ENCODE data around the gene FAM161B.
A peak's percentile ranks its signal among the peaks of the same experiment; 100 is the strongest.

The FAM161B gene

DNA sequence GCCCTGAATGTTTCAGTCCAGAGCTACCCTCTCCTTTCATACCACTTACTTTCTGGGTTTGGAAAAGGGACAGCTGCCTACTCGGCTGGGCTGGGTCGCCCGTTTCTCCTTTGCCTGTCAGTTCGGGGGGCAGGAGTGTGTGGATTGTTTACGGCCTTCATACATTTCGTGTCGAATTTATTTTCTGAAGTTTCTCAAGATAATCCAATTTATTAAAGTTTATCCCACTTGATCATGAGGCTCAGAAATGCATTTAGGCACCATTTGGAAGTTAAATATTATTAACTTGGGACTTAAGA, 62.6 kb downstream of the FAM161B start:
- H3K27me3 ChIP-seq (ENCODE audit: insufficient read depth, poor library complexity, severe bottlenecking): no peaks in the 10 kb centered on the region
- peak overlapping the region; percentile 72 for H3K4me3 ChIP-seq (replicated peaks; ENCODE audit: insufficient read depth, low read length)
- DNase-seq (ENCODE audit: low read depth in 1 of 2, low spot score in 1 of 2): no peak
- peak overlapping the region; percentile 73 for H3K27ac ChIP-seq (replicated peaks)
- TF ChIP-seq, protein P1, sequence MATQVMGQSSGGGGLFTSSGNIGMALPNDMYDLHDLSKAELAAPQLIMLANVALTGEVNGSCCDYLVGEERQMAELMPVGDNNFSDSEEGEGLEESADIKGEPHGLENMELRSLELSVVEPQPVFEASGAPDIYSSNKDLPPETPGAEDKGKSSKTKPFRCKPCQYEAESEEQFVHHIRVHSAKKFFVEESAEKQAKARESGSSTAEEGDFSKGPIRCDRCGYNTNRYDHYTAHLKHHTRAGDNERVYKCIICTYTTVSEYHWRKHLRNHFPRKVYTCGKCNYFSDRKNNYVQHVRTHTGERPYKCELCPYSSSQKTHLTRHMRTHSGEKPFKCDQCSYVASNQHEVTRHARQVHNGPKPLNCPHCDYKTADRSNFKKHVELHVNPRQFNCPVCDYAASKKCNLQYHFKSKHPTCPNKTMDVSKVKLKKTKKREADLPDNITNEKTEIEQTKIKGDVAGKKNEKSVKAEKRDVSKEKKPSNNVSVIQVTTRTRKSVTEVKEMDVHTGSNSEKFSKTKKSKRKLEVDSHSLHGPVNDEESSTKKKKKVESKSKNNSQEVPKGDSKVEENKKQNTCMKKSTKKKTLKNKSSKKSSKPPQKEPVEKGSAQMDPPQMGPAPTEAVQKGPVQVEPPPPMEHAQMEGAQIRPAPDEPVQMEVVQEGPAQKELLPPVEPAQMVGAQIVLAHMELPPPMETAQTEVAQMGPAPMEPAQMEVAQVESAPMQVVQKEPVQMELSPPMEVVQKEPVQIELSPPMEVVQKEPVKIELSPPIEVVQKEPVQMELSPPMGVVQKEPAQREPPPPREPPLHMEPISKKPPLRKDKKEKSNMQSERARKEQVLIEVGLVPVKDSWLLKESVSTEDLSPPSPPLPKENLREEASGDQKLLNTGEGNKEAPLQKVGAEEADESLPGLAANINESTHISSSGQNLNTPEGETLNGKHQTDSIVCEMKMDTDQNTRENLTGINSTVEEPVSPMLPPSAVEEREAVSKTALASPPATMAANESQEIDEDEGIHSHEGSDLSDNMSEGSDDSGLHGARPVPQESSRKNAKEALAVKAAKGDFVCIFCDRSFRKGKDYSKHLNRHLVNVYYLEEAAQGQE (IDR thresholded peaks at IDR 0.05; ENCODE audit: insufficient replicate concordance, low read depth): no peak
- TF ChIP-seq SPI1 (IDR thresholded peaks at IDR 0.05; ENCODE audit: borderline replicate concordance, low read depth) (no peak), GABPA (IDR thresholded peaks at IDR 0.05; ENCODE audit: low read depth) (no peak), POLR2AphosphoS5 (IDR thresholded peaks at IDR 0.05; ENCODE audit: low read depth) (no peak)
- TF ChIP-seq, protein P2, sequence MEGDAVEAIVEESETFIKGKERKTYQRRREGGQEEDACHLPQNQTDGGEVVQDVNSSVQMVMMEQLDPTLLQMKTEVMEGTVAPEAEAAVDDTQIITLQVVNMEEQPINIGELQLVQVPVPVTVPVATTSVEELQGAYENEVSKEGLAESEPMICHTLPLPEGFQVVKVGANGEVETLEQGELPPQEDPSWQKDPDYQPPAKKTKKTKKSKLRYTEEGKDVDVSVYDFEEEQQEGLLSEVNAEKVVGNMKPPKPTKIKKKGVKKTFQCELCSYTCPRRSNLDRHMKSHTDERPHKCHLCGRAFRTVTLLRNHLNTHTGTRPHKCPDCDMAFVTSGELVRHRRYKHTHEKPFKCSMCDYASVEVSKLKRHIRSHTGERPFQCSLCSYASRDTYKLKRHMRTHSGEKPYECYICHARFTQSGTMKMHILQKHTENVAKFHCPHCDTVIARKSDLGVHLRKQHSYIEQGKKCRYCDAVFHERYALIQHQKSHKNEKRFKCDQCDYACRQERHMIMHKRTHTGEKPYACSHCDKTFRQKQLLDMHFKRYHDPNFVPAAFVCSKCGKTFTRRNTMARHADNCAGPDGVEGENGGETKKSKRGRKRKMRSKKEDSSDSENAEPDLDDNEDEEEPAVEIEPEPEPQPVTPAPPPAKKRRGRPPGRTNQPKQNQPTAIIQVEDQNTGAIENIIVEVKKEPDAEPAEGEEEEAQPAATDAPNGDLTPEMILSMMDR (IDR thresholded peaks at IDR 0.05; ENCODE audit: insufficient read depth, low read length): no peak

DNA sequence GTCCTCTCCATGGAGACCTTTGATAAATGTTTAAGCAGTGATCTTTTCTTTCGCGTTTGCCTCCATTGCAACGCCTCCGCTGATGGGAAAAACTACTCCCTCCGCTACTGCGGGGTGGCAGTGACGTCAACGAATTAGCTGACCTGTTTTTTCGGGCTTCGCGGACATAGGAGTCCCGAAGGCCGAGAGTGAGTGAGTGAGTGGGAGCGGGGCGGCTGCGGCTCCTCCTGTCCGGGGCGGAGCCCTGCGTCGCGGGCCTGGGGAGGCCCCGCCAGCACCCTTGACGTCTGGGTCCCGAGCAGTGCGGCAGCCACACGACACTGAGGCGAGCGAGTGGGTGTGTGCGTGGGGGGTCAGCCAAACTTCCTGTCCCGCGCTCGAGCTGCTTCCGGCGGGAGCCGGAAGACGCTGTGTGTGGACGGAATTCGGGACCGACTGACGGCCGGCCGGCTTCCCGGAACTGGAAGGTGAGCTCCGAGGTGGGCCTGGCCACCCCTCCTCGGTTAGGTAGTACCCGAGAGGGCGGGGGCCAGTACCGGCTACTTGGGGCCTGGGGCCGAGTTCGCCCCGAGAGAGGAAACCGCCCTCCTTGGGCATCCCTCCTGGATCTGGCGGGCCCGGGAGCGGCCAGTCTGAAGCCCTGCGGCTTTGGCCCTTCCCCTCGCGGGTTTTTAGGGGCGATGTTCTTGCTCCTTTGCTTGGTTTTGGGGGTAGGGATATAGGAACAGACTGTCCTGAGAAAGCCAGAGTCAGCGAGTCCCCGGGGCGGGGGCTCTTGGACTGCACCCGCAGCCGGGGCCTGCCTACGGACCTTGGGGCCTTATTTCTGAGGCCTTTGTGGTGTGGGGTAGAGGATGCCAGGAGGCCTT, 63.2 kb downstream of the FAM161B start, which contains the start of gene ZNF410:
TSS of gene ZNF410 (plus strand) at position 411 of the 869 bp plus-strand sequence. CDS start 5,317 bp downstream, outside the sequence.
- TF ChIP-seq, protein P2 (IDR thresholded peaks at IDR 0.05; ENCODE audit: insufficient read depth, low read length): no peak
- TF ChIP-seq, protein P1 (IDR thresholded peaks at IDR 0.05; ENCODE audit: insufficient replicate concordance, low read depth): no peak
- TF ChIP-seq SPI1 (IDR thresholded peaks at IDR 0.05; ENCODE audit: borderline replicate concordance, low read depth) (no peak), POLR2AphosphoS5 (IDR thresholded peaks at IDR 0.05; ENCODE audit: low read depth) (0 out of 2 replicates have a peak, but pooled peaks have one; percentile 57), GABPA (IDR thresholded peaks at IDR 0.05; ENCODE audit: low read depth) (peak; percentile 91)
- peak within 1 kb of the TSS; percentile 73 for H3K27ac ChIP-seq (replicated peaks)
- peak within 1 kb of the TSS; percentile 72 for H3K4me3 ChIP-seq (replicated peaks; ENCODE audit: insufficient read depth, low read length)
- peak; percentile 81 to 87 for DNase-seq (ENCODE audit: low read depth in 1 of 2, low spot score in 1 of 2)
- H3K27me3 ChIP-seq (ENCODE audit: insufficient read depth, poor library complexity, severe bottlenecking): no peaks in the 10 kb centered on the region

DNA sequence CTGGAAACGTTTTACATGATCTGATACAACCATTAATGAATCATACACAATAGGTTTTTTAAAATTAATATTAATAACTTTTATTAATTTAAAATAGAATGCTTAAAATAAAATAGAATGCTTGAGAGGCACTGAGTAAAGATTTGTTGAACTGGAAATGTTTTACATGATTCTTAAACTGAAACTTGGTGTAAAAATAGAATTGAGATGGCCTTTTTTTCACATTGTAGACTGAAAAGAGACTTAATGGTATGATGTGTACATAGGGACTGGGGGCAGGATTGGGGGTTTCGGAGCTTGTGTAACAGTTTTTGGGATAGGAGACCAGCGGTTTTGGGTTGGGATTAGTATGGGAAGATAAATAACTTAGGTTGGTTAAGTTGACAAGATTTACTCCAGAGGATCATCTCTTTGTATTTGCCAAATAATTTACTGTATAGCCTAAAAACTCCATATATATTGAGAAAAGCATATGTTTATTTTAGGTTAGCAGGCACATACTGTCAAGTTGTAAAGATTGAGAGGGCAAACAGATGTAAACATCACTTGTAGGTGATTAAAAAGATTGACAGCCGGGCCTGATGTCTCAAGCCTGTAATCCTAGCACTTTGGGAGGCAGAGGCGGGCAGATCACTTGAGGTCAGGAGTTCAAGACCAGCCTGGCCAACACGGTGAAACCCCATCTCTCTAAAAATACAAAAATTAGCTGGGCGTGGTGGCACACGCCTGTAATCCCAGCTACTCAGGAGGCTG, 65.3 kb downstream of the FAM161B start:
- TF ChIP-seq POLR2AphosphoS5 (IDR thresholded peaks at IDR 0.05; ENCODE audit: low read depth) (no peak), SPI1 (IDR thresholded peaks at IDR 0.05; ENCODE audit: borderline replicate concordance, low read depth) (no peak)
- TF ChIP-seq, protein P1 (IDR thresholded peaks at IDR 0.05; ENCODE audit: insufficient replicate concordance, low read depth): no peak
- TF ChIP-seq, protein P2 (IDR thresholded peaks at IDR 0.05; ENCODE audit: insufficient read depth, low read length): no peak
- H3K27ac ChIP-seq (replicated peaks): no peak overlapping the region
- DNase-seq (ENCODE audit: low read depth in 1 of 2, low spot score in 1 of 2): no peak
- no peak overlapping the region for H3K4me3 ChIP-seq (replicated peaks; ENCODE audit: insufficient read depth, low read length)
- H3K27me3 ChIP-seq (ENCODE audit: insufficient read depth, poor library complexity, severe bottlenecking): no peaks in the 10 kb centered on the region

All from HL-60 (cell line).